Endothelial cell of umbilical vein (primary cell): Measurements from ENCODE around the gene FOXP4.

Experiments used
- CTCF ChIP-seq, 2 donors: IDR thresholded peaks; 1 replicate in 1 of 2; 2 replicates in 1 of 2; pipeline ENCODE4 v1.5.1; 2011; ENCODE audit warnings: low read length in 2 of 2, mild to moderate bottlenecking in 2 of 2, moderate library complexity in 2 of 2, control low read depth in 1 of 2, inconsistent platforms in 1 of 2, low read depth in 1 of 2; ENCODE audit not compliant: insufficient read depth in 1 of 2; ENCODE audit errors: extremely low read depth in 1 of 2
- EZH2 ChIP-seq: IDR thresholded peaks from 2 replicates; pipeline ENCODE4 v1.6.1; 2012; ENCODE audit warnings: borderline replicate concordance, low read depth, mild to moderate bottlenecking, moderate library complexity, low read length, inconsistent platforms; ENCODE audit not compliant: severe bottlenecking

GRCh38 chr6:41502917-41503671, 43.1 kb upstream of the FOXP4 start:
- no peak for TF ChIP-seq CTCF (IDR thresholded peaks at IDR 0.05; ENCODE audit: extremely low read depth in 1 of 2, insufficient read depth in 1 of 2, low read depth in 1 of 2, low read length in 2 of 2)
- no peak for TF ChIP-seq EZH2
